NCI-H2227 (cell line): Measurements from ENCODE around the gene OASL.

Experiments used
- DNase-seq: peaks from one replicate; lab custom pipeline; 2025; ENCODE audit not compliant: unreplicated experiment; lab: John Stamatoyannopoulos, UW

The OASL gene

GRCh38 chr12:120992989-120993388 is 46.1 kb downstream of the OASL start:
- DNase-seq, result no peak

- DNase-seq, result no peak
Measured at GRCh38 chr12:120991965-120992364, 47.1 kb downstream of the OASL start.

DNA sequence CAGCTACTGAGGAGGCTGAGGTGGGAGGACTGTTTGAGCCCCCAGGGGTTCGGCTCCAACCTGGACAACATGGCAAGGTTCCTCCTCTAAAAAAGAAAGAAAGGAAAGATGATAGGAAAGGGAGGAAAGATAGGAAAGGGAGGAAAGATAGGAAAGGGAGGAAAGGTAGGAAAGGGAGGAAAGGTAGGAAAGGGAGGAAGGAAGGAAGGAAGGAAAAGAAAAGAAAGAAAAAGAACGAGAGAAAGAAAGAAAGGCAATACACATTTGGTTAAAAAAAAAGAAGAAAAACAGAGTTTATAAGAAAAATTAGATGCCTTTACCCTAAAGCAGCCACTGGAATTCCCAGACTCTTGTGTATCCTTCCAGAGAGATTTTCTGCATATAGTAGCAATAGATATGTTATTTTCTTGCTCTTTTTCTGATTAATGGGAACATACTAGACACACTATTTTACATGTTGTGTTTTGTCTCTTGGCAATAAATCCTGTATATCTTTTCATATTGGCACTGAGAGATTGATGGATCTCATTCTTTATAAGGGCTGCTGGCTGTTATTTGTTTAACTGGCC is 48.5 kb downstream of the OASL start:
- DNase-seq, result no peak

DNA sequence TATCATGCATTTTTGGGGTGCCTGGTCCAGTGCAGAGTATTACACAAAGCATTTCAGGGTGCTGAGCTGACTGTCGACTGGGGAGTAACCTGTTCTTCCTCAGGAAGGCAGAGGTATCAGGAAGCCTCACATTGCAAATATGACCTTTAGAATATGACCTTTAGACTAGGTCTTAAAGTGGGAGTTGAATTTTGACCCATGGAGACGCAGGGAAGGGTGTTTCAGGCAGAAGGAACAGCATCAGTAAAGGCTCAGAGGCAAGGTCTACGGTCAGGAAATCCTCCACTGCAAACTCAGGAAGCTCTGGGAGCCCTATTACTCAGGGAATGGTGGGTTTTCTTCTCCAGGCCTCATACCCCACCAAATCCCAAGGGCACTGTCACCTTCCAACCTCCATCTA is 49.4 kb downstream of the OASL start:
- DNase-seq, result no peak

DNA sequence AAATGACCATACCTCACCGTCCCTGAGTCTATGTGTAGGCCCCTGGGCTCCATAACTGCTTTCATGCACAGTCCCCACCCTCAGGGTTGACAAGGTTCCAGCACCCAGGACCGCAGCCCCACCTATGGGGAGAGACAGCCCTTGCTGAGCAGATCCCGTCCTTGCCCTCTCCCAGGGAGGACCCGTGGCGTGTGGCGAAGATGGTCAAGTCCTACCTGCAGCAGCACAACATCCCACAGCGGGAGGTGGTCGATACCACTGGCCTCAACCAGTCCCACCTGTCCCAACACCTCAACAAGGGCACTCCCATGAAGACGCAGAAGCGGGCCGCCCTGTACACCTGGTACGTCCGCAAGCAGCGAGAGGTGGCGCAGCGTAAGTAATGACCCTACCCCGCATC is 50.4 kb downstream of the OASL start:
- no peak for DNase-seq

DNA sequence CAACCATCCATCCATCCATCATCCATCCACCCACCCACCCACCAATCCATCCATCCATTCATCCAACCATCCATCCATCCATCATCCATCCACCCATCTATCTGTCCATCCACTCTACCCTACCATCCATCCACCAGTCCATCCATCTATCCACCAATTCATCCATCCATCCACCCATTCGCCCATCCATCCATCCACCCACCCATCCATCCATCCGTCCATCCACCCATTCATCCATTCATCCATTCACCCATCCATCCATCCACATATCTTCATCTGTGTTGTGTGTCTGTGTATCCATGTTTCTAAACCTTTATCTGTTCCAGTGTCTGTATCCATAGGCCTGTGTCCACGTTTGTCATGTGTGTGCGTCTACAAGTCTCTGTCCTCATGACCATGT is 50.8 kb downstream of the OASL start:
- DNase-seq, result no peak

DNA sequence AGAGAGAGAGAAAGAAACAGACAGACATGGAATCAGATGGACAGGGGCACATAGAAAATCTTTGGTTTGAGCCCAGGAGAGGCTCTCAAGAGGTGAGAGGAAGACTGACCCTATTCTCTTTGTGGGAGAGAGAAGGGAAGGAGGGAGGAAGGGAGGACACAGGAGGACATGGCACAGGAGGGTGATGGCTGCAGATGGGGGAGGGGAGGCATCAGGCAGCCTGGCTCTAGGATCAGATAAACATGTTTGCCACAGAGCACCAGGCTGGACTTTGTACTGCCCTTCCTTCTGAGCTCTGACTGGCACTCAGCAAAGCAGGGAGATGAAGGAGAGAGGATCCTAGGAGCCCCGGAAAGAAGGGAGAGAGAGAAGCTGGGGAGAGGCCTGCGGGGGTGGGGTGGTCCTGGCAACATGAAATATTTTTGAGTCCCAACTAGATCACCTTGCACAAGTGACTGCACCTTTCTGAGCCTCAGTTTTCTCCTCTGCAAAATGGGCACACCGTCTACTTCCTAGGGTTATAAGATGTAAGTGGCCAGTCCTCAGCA is 54.6 kb downstream of the OASL start:
- peak; percentile 39 for DNase-seq

- DNase-seq, result no peak
Measured at GRCh38 chr12:120983759-120984158, 55.3 kb downstream of the OASL start.

- no peak for DNase-seq
Measured at GRCh38 chr12:120982659-120983058, 56.4 kb downstream of the OASL start.

GRCh38 chr12:120981407-120981941 is 57.6 kb downstream of the OASL start:
- DNase-seq, result no peak

DNA sequence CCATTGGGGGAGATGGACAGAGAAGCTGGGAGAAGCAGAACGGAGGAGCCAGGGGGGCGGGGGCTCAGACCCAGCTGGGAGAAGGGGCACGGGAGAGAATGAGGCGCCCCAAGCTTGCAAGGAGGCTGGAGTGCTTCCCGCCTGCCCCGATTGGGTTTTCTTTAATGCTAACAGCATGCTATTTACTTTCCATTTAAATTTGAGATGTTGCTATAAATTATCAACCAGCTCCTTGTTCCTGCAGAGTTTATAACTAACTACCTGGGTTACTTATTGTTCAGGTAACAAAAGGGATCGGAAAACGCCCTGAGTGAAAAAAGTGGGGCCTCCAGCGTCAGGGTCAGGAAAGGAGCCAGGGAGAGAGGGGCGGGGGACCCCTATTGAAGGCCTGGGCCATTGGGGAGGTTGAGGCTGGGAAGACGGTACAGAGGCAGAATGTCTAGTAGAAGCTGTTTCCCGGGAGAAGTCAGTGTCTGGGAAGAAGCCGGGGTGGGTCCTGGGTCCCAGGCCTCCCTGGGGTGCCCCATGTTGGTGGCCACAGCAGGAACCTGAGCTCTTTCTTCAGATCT is 58.2 kb downstream of the OASL start:
- DNase-seq, result no peak

DNA sequence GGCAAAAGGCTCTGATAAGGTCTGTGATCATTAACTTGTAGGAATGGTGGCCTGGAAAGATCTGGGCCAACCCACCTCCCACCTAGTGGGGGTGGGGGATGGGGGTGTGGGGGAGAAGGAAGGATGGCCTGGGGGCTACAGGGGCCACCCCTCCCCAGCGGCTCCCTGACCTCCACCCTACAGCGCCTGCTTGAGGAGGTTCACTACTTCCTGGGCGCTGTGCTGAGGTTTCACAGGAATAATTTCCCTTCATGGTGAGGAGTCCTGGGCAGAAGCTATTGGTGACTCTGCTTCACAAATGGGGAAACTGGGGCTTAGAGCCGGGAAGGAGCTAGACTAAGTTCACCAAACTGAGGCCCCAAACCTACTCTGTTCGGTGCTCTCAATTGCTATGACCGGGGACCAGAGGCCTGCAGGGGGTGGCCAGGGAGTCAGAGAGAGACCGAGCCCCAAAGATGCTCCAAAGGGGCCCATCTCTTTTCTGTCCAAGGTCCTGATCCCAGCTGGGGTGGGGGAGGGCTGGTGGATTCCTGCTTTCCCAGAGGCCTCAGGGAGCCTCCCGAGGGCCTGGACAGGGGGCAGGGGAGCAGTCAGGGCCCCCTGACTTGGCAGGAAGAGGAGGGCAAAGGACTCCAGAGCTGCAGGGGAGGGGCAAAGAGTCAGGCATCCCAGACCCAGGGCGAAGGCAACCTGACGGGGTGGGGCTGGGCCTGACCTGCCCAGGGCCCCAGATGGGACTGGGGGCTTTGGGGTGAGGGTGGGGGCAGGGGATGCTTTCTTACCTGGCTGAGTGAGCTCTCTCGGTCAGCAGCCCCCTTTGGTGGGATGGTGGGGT is 59.0 kb downstream of the OASL start:
- no peak for DNase-seq

DNA sequence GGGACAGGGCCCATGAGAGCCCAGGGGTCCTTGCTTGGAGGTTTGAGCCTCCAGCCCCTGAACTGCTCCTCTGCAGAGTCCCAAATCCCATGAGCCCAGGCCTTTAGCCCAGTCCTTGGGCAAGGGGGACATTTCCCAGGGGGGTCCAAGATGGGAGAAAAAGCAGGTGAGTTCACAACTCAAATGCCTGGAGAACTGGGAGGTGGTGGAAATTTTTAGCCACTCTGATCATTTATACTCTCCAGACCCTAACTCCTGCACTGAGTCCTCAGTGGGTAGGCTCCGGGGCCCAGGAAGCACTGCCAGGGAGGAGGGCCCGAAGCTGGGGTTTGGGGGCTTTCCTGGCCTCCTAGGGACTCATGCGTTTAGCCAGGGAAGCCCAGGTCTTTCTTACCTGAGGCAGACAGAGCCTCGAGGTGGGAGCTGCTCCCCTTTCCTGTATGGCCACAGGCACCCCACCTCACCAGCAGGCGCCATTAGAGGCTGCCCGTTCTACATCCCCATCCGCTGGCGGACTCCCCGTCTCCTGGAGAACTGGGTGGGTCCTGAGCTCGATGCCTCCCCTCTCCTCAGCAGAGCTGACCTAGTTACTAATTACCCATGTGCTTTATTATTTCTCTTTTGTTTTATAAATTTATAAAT is 59.7 kb downstream of the OASL start:
- DNase-seq, result no peak

- DNase-seq, result no peak
Measured at GRCh38 chr12:120978296-120979219, 60.5 kb downstream of the OASL start, which contains the start of gene HNF1A. TSS of gene HNF1A (plus strand) at chr12:120978543. CDS start at chr12:120978769, 226 bp downstream.

- no peak for DNase-seq
Measured at GRCh38 chr12:120977531-120978295, 61.3 kb downstream of the OASL start.

DNA sequence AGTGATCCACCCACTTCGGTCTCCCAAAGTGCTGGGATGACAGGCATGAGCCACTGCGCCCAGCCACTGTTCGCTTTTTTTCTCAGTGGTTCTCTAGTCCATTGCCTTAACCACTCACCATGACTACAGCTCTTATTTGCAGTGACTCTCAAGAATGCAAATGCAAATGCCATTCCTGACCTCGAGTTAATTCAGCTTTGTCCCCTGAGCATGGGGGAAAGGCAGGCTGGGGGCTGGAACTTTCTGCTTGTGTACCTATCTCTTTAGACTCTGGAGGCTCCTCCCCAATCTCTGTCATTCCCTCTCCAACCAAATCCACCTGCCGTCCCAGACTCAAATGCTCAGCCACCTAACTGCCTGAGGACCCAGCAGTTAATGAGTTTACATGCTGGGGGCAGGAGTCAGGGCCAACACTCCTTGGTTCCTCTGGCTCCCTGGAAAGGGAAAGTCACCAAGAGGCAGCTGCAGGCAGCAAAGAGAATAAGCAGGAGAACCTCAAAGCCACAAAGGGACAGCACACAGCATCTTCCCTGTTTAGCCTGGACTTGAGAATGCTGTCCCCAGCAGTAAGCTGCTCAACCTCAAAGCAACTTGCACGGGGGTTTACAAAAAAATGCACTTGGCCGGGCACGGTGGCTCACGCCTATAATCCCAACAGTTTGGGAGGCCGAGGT is 66.0 kb downstream of the OASL start:
- DNase-seq, result no peak

DNA sequence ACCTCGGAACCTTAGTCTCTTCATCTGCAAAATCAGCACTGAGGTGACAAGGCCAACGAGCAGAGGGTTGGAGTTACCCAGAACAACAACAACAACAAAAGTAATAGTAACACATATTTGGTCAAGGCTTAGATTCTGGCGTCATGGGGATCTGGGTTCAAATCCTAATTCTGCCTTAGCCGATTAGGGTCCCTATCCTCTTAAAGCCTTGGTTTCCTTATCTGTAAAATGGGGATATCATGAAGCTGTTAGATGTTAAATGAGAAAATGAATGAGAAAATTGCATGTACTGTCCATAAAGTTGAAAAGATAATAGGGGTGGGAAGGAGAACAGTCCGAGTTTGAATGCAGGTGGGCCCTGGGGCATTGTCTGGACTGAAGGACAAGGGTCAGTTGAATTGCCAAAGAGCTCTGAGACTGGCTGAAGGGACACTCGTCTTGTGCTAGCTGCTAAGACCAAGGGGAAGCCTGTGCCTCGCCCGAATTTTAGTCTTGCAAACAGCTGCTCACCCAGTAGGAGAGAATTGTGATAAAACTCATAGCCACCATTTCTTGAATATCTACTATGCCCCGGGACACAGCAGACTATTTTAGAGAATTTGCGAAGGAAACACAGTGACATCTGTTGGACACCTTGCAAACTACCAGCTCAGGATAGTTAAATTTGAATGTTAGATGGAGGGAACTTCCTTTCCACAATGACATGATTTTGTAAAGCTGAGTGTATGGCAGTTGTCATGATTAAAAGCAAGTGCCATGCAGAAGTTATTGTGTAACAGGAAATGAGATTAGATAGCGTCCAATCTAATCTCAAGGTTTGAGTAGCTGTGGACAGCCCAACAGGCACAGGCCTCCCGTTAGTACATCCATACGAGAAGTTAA is 67.5 kb downstream of the OASL start:
- DNase-seq, result peak; percentile 57

DNA sequence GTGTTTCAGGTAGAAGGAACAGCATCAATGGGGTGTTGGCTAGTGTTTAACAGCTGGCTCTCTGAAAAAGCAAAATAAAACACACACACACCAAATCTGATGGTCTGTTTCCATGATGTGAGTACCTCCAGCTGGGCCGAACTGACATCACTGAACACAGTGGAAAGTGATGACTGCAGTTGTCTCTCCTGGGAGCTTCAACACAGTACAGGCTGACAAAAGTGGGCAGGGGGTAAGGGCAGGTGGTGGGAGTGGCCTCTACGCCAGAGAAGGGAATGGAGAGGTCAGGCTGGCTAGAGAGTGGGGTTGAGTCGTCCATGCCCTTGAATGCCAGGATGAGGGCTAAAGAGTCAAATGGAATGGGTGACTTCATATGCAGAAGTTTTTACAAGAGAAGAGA is 68.7 kb downstream of the OASL start:
- no peak for DNase-seq
